Central memory CD4-positive, alpha-beta T cell (primary cell): Measurements from ENCODE around the gene GIMAP8.
"Not testable (repeated sequence)": the region's sequence is repeated elsewhere in the genome, so short reads cannot be mapped to it uniquely, and the experiment has no call there.

Source experiments
- DNase-seq: peaks from one replicate; pipeline ENCODE4 v3.0.0; 2022

GIMAP8 gene

GRCh38 chr7:150516956-150517745 is 66.7 kb downstream of the GIMAP8 start:
- no peak for DNase-seq

GRCh38 chr7:150519310-150519709 is 68.9 kb downstream of the GIMAP8 start:
- DNase-seq = no peak

- no peak for DNase-seq
Observed at GRCh38 chr7:150520145-150520544, 69.7 kb downstream of the GIMAP8 start.

GRCh38 chr7:150522931-150523330 is 72.5 kb downstream of the GIMAP8 start:
- DNase-seq = not testable (repeated sequence)

GRCh38 chr7:150524018-150524417 is 73.6 kb downstream of the GIMAP8 start:
- DNase-seq = no peak
